ENCODE measurements around the gene CD274. TPM values are rescaled to one million over a fixed set of nuclear protein-coding genes. Genes with fewer than 3 reads are reported as not detected.

The CD274 gene
- 1 to 10 TPM; 5.3 to 6.3 TPM for total RNA-seq
- polyA plus RNA-seq (2013, experiment 1 of 2), result 8.3 TPM
- polyA plus RNA-seq (2013, experiment 2 of 2), result 8.6 TPM
- 6.5 to 386 (median 31.0) reads per million in 172 experiments for total RNA-seq

DNA sequence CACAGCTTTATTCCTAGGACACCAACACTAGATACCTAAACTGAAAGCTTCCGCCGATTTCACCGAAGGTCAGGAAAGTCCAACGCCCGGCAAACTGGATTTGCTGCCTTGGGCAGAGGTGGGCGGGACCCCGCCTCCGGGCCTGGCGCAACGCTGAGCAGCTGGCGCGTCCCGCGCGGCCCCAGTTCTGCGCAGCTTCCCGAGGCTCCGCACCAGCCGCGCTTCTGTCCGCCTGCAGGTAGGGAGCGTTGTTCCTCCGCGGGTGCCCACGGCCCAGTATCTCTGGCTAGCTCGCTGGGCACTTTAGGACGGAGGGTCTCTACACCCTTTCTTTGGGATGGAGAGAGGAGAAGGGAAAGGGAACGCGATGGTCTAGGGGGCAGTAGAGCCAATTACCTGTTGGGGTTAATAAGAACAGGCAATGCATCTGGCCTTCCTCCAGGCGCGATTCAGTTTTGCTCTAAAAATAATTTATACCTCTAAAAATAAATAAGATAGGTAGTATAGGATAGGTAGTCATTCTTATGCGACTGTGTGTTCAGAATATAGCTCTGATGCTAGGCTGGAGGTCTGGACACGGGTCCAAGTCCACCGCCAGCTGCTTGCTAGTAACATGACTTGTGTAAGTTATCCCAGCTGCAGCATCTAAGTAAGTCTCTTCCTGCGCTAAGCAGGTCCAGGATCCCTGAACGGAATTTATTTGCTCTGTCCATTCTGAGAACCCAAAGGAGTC, at the start of gene CD274:
Gene CD274, plus strand, starts transcription at position 184 of the 733 bp plus-strand sequence. CDS start 5,572 bp downstream, outside the sequence.
- Mint-ChIP-seq H3K27me3 (no peaks in the 10 kb centered on the region), H3K4me3 (peak within 1 kb of the TSS; percentile 88), H3K4me1 (ENCODE audit: low read depth) (peaks cover 74% of the 10 kb centered on the region), H3K36me3 (ENCODE audit: low read depth) (peaks cover 10% of the 10 kb centered on the region), H3K27ac (peak within 1 kb of the TSS; percentile 95), H3K9me3 (no peaks in the 10 kb centered on the region)
- Histone ChIP-seq H3K4me1 (ENCODE audit: insufficient read depth, low read length) (peaks cover 34% of the 10 kb centered on the region), H3K36me3 (ENCODE audit: insufficient read depth, low read length) (no peaks in the 10 kb centered on the region), H3K27ac (ENCODE audit: low read depth in 1 of 2, low read length in 2 of 2) (peak within 1 kb of the TSS; percentile 77 to 87), H3K4me3 (ENCODE audit: low read length) (peak within 1 kb of the TSS; percentile 69), H3K27me3 (ENCODE audit: control insufficient read depth in 1 of 2, insufficient read depth in 2 of 2, low read length in 2 of 2) (no peaks in the 10 kb centered on the region), H3K9me3 (ENCODE audit: control insufficient read depth in 1 of 2, insufficient read depth in 1 of 2, low read length in 2 of 2) (no peaks in the 10 kb centered on the region)
- POLR2A ChIA-PET, result interaction anchor here (0.8 to 5.6 kb wide), 30 partner anchors 10 to 1924 kb away, joined by 3 to 114 read pairs (median 6); partner anchors contain the start of genes AK3, CDC37L1, JAK2 and PLGRKT
- DNase-seq (peak; percentile 57 to 92 (median 70)), ATAC-seq (ENCODE audit: poor library complexity) (peak; percentile 94)
- CTCF ChIA-PET, result interaction anchor here (0.6 to 2.2 kb wide), 17 partner anchors 8 to 601 kb away, joined by 3 to 16 read pairs (median 4); partner anchors contain the start of genes ERMP1, PLGRKT and RIC1
- TF ChIP-seq, protein P1, sequence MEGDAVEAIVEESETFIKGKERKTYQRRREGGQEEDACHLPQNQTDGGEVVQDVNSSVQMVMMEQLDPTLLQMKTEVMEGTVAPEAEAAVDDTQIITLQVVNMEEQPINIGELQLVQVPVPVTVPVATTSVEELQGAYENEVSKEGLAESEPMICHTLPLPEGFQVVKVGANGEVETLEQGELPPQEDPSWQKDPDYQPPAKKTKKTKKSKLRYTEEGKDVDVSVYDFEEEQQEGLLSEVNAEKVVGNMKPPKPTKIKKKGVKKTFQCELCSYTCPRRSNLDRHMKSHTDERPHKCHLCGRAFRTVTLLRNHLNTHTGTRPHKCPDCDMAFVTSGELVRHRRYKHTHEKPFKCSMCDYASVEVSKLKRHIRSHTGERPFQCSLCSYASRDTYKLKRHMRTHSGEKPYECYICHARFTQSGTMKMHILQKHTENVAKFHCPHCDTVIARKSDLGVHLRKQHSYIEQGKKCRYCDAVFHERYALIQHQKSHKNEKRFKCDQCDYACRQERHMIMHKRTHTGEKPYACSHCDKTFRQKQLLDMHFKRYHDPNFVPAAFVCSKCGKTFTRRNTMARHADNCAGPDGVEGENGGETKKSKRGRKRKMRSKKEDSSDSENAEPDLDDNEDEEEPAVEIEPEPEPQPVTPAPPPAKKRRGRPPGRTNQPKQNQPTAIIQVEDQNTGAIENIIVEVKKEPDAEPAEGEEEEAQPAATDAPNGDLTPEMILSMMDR (IDR thresholded peaks at IDR 0.05), result peak; percentile 76
- intact Hi-C loops (cut with DNase I, micrococcal nuclease), result loop anchor here (1.0 to 10.0 kb wide), 4 partner anchors 14 to 384 kb away; partner anchors contain the start of genes ERMP1 (in 1 of the 2) and PLGRKT (in 1 of the 2)

DNA sequence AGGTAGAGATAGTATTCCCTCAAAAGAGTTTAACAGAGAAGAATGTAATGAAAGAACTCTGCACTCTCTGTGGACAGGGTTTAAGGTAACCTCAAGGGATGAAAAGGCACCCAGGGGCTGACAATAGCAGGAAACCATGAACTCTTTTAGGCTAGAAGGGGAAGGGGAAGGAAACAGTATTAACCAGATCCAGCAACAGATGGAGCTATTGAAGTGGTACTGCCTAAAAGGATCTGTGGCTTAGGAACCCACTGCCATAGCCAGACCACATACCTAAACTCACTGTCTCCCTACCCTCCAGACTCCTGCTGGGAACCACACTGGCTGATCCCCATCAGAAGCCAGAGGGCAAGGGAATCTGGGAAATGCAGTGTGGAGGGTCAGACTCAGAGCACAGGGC, 48.1 kb upstream of the CD274 start:
- DNase-seq (no peak), ATAC-seq (ENCODE audit: poor library complexity) (no peak)
- H3K27ac Mint-ChIP-seq, result no peak overlapping the region
- H3K27ac ChIP-seq (ENCODE audit: low read depth in 1 of 2, low read length in 2 of 2), result no peak overlapping the region
- no peak overlapping the region for H3K4me3 Mint-ChIP-seq
- H3K36me3 ChIP-seq (ENCODE audit: insufficient read depth, low read length), result no peaks in the 10 kb centered on the region
- H3K4me1 ChIP-seq (ENCODE audit: insufficient read depth, low read length), result peaks cover 4% of the 10 kb centered on the region
- no peaks in the 10 kb centered on the region for H3K27me3 ChIP-seq (ENCODE audit: control insufficient read depth in 1 of 2, insufficient read depth in 2 of 2, low read length in 2 of 2)
- no peak overlapping the region for H3K4me3 ChIP-seq (ENCODE audit: low read length)
- H3K9me3 ChIP-seq (ENCODE audit: control insufficient read depth in 1 of 2, insufficient read depth in 1 of 2, low read length in 2 of 2), result no peaks in the 10 kb centered on the region
- ChIA-PET CTCF (no interaction called here), POLR2A (no interaction called here)
- intact Hi-C loops (cut with DNase I, micrococcal nuclease), result no loop called here
- TF ChIP-seq, protein P1 (IDR thresholded peaks at IDR 0.05), result no peak
- H3K9me3 Mint-ChIP-seq, result peaks cover 10% of the 10 kb centered on the region
- H3K4me1 Mint-ChIP-seq (ENCODE audit: low read depth), result peaks cover 44% of the 10 kb centered on the region
- H3K36me3 Mint-ChIP-seq (ENCODE audit: low read depth), result peaks cover 27% of the 10 kb centered on the region
- no peaks in the 10 kb centered on the region for H3K27me3 Mint-ChIP-seq

DNA sequence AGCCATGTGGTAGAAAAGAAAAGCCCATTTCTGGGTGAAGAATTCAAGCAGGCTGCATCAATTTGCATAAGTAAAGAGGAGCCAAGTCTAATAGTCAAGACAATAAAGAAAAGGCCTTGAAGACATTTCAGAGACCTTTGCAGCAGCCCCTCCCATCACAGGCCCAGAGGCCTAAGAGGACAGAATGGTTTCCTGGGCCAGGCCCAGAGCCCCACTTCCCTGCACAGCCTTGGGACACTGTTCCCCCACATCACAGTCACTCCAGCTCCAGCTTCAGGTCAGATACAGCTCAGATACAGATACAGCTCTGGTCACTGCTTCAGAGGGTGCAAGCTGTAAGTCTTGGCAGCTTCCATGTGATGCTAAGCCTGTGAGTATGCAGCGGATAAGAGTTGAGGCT, 41.7 kb upstream of the CD274 start:
- peaks cover 12% of the 10 kb centered on the region for H3K9me3 Mint-ChIP-seq
- no peak overlapping the region for H3K27ac ChIP-seq (ENCODE audit: low read depth in 1 of 2, low read length in 2 of 2)
- DNase-seq (no peak), ATAC-seq (ENCODE audit: poor library complexity) (no peak)
- H3K27me3 ChIP-seq (ENCODE audit: control insufficient read depth in 1 of 2, insufficient read depth in 2 of 2, low read length in 2 of 2), result no peaks in the 10 kb centered on the region
- CTCF ChIA-PET, result no interaction called here
- POLR2A ChIA-PET, result interaction anchor here (0.7 kb wide), 1 partner anchor 1342 kb away, joined by 3 read pairs; no protein-coding TSS in a partner anchor
- H3K36me3 ChIP-seq (ENCODE audit: insufficient read depth, low read length), result peaks cover 8% of the 10 kb centered on the region
- H3K4me3 Mint-ChIP-seq, result no peak overlapping the region
- H3K27ac Mint-ChIP-seq, result no peak overlapping the region
- TF ChIP-seq, protein P1 (IDR thresholded peaks at IDR 0.05), result no peak
- H3K9me3 ChIP-seq (ENCODE audit: control insufficient read depth in 1 of 2, insufficient read depth in 1 of 2, low read length in 2 of 2), result peaks cover 13 to 23% of the 10 kb centered on the region in 2 experiments
- intact Hi-C loops (cut with DNase I, micrococcal nuclease), result no loop called here
- peaks cover 76% of the 10 kb centered on the region for H3K36me3 Mint-ChIP-seq (ENCODE audit: low read depth)
- H3K4me1 ChIP-seq (ENCODE audit: insufficient read depth, low read length), result no peaks in the 10 kb centered on the region
- no peak overlapping the region for H3K4me3 ChIP-seq (ENCODE audit: low read length)
- H3K4me1 Mint-ChIP-seq (ENCODE audit: low read depth), result peaks cover 20% of the 10 kb centered on the region
- no peaks in the 10 kb centered on the region for H3K27me3 Mint-ChIP-seq
